HG02884 (cell line): ENCODE results near the gene KIF26B.

Source experiments
- ATAC-seq: cut with Tn5 transposase; IDR thresholded peaks from one replicate; pipeline ENCODE4 v1.9.1; 2021; ENCODE audit warnings: mild to moderate bottlenecking, moderate library complexity; ENCODE audit not compliant: unreplicated experiment

The KIF26B gene

GRCh38 chr1:245205864-245206263, 51.1 kb downstream of the KIF26B start:
- no peak for ATAC-seq

GRCh38 chr1:245207056-245207638, 52.4 kb downstream of the KIF26B start:
- ATAC-seq = no peak

- ATAC-seq = no peak
Observed at GRCh38 chr1:245207801-245208200, 53.0 kb downstream of the KIF26B start.

- no peak for ATAC-seq
Observed at GRCh38 chr1:245209658-245210435, 55.1 kb downstream of the KIF26B start.

- no peak for ATAC-seq
Observed at GRCh38 chr1:245211035-245211749, 56.4 kb downstream of the KIF26B start.

GRCh38 chr1:245211761-245212160, 57.0 kb downstream of the KIF26B start:
- no peak for ATAC-seq

- ATAC-seq = no peak
Observed at GRCh38 chr1:245212221-245212710, 57.5 kb downstream of the KIF26B start.

GRCh38 chr1:245213066-245213831, 58.5 kb downstream of the KIF26B start:
- no peak for ATAC-seq

GRCh38 chr1:245215071-245215470, 60.3 kb downstream of the KIF26B start:
- ATAC-seq = no peak

- ATAC-seq = no peak
Observed at GRCh38 chr1:245216366-245217115, 61.8 kb downstream of the KIF26B start.

GRCh38 chr1:245217853-245218608, 63.2 kb downstream of the KIF26B start:
- no peak for ATAC-seq

GRCh38 chr1:245220381-245220985, 65.7 kb downstream of the KIF26B start:
- ATAC-seq = no peak

GRCh38 chr1:245221805-245222204, 67.0 kb downstream of the KIF26B start:
- ATAC-seq = no peak

- ATAC-seq = no peak
Observed at GRCh38 chr1:245222931-245223595, 68.3 kb downstream of the KIF26B start.

- no peak for ATAC-seq
Observed at GRCh38 chr1:245225322-245226202, 70.8 kb downstream of the KIF26B start.

GRCh38 chr1:245226203-245226499, 71.4 kb downstream of the KIF26B start:
- no peak for ATAC-seq

- ATAC-seq = no peak
Observed at GRCh38 chr1:245229051-245229450, 74.3 kb downstream of the KIF26B start.

GRCh38 chr1:245232931-245233330, 78.1 kb downstream of the KIF26B start:
- ATAC-seq = no peak
